HCT116 (cell line): ENCODE data around the gene ZNF335. TPM values are rescaled to one million over a fixed set of nuclear protein-coding genes. Genes with fewer than 3 reads are reported as not detected.
A peak's percentile ranks its signal among the peaks of the same experiment; 100 is the strongest.

ENCODE experiments used
- ATAC-seq: fragments of 200-7000 bp; cut with Tn5 transposase; 2 replicates; pipeline ENCODE4 v1.9.1; 2020; ENCODE audit warnings: mild to moderate bottlenecking, moderate library complexity
- BruUV-seq: library from RNA; stranded (reverse); fragments of 400-500 nt; replicated peaks from 2 replicates; lab custom pipeline; 2021; lab: Mats Ljungman, UMichigan
- CTCF ChIA-PET: fragments of 300-600 bp; sonication (Branson Sonifier 250); formaldehyde crosslinking; loops from one replicate; lab custom pipeline; 2021; ENCODE audit warnings: antibody characterized with exemption; lab: Charles Lee
- POLR2A ChIA-PET: fragments of 300-600, 350-600 bp; sonication (Branson Sonifier 250); formaldehyde crosslinking; loops from one replicate; lab custom pipeline; 2021; ENCODE audit warnings: antibody characterized with exemption; lab: Charles Lee
- RAD21 ChIA-PET, 2 experiments: fragments of 300-600 bp; sonication (Branson Sonifier 250); formaldehyde crosslinking; loops; one replicate each; lab custom pipeline; 2023; ENCODE audit warnings: low total read pairs in 2 of 2; ENCODE audit not compliant: uncharacterized antibody in 2 of 2, unreplicated experiment in 2 of 2, low non-redundant PET in 1 of 2; lab: Charles Lee
- DNase-seq: peaks from one replicate; pipeline ENCODE4 v3.0.0-alpha.2; 2010; ENCODE audit warnings: low read depth, low spot score
- H2AFZ ChIP-seq: fragments of 200-600 bp; shearing (Covaris generic), sonication (generic); 2 replicates; pipeline ENCODE4 v1.6.1; 2017; ENCODE audit warnings: low read depth, mixed run types, mixed read lengths, antibody characterized with exemption, low read length; ENCODE audit not compliant: poor library complexity, severe bottlenecking
- H3K27ac ChIP-seq: 2 replicates; pipeline ENCODE4 v1.5.1; 2012; ENCODE audit warnings: low read depth, low read length
- H3K27me3 ChIP-seq: fragments of 200-600 bp; sonication (generic); 2 replicates; pipeline ENCODE4 v1.6.1; 2016; ENCODE audit warnings: mixed run types, low read length, mixed read lengths; ENCODE audit not compliant: insufficient read depth
- H3K36me3 ChIP-seq, 2 experiments: fragments of 200-500 bp in 1 of 2; fragments of 200-600 bp in 1 of 2; sonication (Bioruptor generic) in 1 of 2; sonication (generic) in 1 of 2; 2 replicates each; pipeline versions ENCODE4 v1.5.1 to v1.6.1; 2014 to 2016; ENCODE audit warnings: low read length in 2 of 2, inconsistent platforms in 1 of 2, mixed read lengths in 1 of 2, mixed run types in 1 of 2; ENCODE audit not compliant: insufficient read depth in 2 of 2, control insufficient read depth in 1 of 2
- H3K4me1 ChIP-seq, 2 experiments: fragments of 200-600 bp in 1 of 2; sonication (generic) in 1 of 2; 2 replicates each; pipeline versions ENCODE4 v1.5.1 to v1.6.1; 2012 to 2017; ENCODE audit warnings: low read length in 2 of 2, inconsistent platforms in 1 of 2, mild to moderate bottlenecking in 1 of 2, mixed read lengths in 1 of 2, mixed run types in 1 of 2, moderate library complexity in 1 of 2; ENCODE audit not compliant: insufficient read depth in 2 of 2, control insufficient read depth in 1 of 2
- H3K4me2 ChIP-seq: fragments of 200-600 bp; sonication (generic); 2 replicates; pipeline ENCODE4 v1.6.1; 2017; ENCODE audit warnings: mixed run types, low read length, mixed read lengths
- H3K4me3 ChIP-seq, 2 experiments: fragments of 200-600 bp in 1 of 2; sonication (generic) in 1 of 2; replicated peaks in 1 of 2; 2 replicates each; pipeline ENCODE4 v1.5.1; 2011 to 2016; ENCODE audit warnings: low read length in 2 of 2, control low read depth in 1 of 2, low read depth in 1 of 2, mild to moderate bottlenecking in 1 of 2, mixed read lengths in 1 of 2, mixed run types in 1 of 2
- H3K79me2 ChIP-seq: fragments of 200-600 bp; sonication (generic); 2 replicates; pipeline ENCODE4 v1.6.1; 2017; ENCODE audit warnings: mild to moderate bottlenecking, mixed run types, low read length, moderate library complexity, mixed read lengths; ENCODE audit not compliant: insufficient read depth
- H3K9ac ChIP-seq: fragments of 200-600 bp; sonication (generic); 2 replicates; pipeline ENCODE4 v1.6.1; 2016; ENCODE audit warnings: low read length, mixed read lengths
- H3K9me2 ChIP-seq: fragments of 200-600 bp; sonication (generic), shearing (Covaris generic); 2 replicates; pipeline ENCODE4 v1.6.1; 2017; ENCODE audit warnings: mixed run types, mild to moderate bottlenecking, moderate library complexity; ENCODE audit not compliant: insufficient read depth
- H3K9me3 ChIP-seq, 2 experiments: fragments of 200-500 bp in 1 of 2; fragments of 200-600 bp in 1 of 2; sonication (Bioruptor generic) in 1 of 2; sonication (generic) in 1 of 2; 2 replicates each; pipeline ENCODE4 v1.6.1; 2014 to 2017; ENCODE audit warnings: low read length in 2 of 2, mixed read lengths in 2 of 2, inconsistent platforms in 1 of 2, low read depth in 1 of 2, mild to moderate bottlenecking in 1 of 2, mixed run types in 1 of 2, moderate library complexity in 1 of 2; ENCODE audit not compliant: control insufficient read depth in 1 of 2, insufficient read depth in 1 of 2
- H4K20me1 ChIP-seq: fragments of 200-600 bp; sonication (generic), shearing (Covaris generic); 2 replicates; pipeline ENCODE4 v1.6.1; 2017; ENCODE audit warnings: mixed run types, mild to moderate bottlenecking, moderate library complexity; ENCODE audit not compliant: insufficient read depth
- ATF3 ChIP-seq: IDR thresholded peaks from 2 replicates; pipeline ENCODE4 v1.6.1; 2012
- CEBPB ChIP-seq: IDR thresholded peaks from 2 replicates; pipeline ENCODE4 v1.6.1; 2012; ENCODE audit warnings: low read depth
- EGR1 ChIP-seq: IDR thresholded peaks from 2 replicates; pipeline ENCODE4 v1.6.1; 2012; ENCODE audit warnings: low read depth
- ELF1 ChIP-seq: IDR thresholded peaks from 2 replicates; pipeline ENCODE4 v1.6.1; 2012; ENCODE audit warnings: low read depth, borderline replicate concordance
- JUND ChIP-seq: IDR thresholded peaks from 2 replicates; pipeline ENCODE4 v1.6.1; 2012
- POLR2A ChIP-seq: IDR thresholded peaks from 2 replicates; pipeline ENCODE4 v1.7.0; 2011; ENCODE audit warnings: borderline replicate concordance; ENCODE audit not compliant: insufficient read depth, insufficient read length; ENCODE audit errors: extremely low read depth
- POLR2AphosphoS5 ChIP-seq: IDR thresholded peaks from 2 replicates; pipeline ENCODE4 v1.6.1; 2011; ENCODE audit warnings: mild to moderate bottlenecking, low read depth, low read length, moderate library complexity
- RAD21 ChIP-seq: IDR thresholded peaks from 2 replicates; pipeline ENCODE4 v1.6.1; 2012; ENCODE audit warnings: low read depth, mild to moderate bottlenecking
- REST ChIP-seq: IDR thresholded peaks from 2 replicates; pipeline ENCODE4 v1.6.1; 2012; ENCODE audit warnings: low read depth
- SIN3A ChIP-seq: IDR thresholded peaks from 2 replicates; pipeline ENCODE4 v1.6.1; 2012; ENCODE audit warnings: low read depth
- SP1 ChIP-seq: IDR thresholded peaks from 2 replicates; pipeline ENCODE4 v1.6.1; 2012; ENCODE audit warnings: low read depth
- SRF ChIP-seq: IDR thresholded peaks from 2 replicates; pipeline ENCODE4 v1.6.1; 2012; ENCODE audit warnings: low read depth
- TCF7L2 ChIP-seq: IDR thresholded peaks from 2 replicates; pipeline ENCODE4 v1.7.0; 2011; ENCODE audit warnings: borderline replicate concordance, inconsistent platforms; ENCODE audit not compliant: insufficient read depth, insufficient read length; ENCODE audit errors: extremely low read depth
- YY1 ChIP-seq: IDR thresholded peaks from 2 replicates; pipeline ENCODE4 v1.6.1; 2011; ENCODE audit warnings: low read length, low read depth, moderate library complexity, mild to moderate bottlenecking; ENCODE audit not compliant: insufficient replicate concordance; ENCODE audit errors: extremely low read depth
- ZBTB33 ChIP-seq: IDR thresholded peaks from 2 replicates; pipeline ENCODE4 v1.6.1; 2011; ENCODE audit warnings: mild to moderate bottlenecking, low read length, moderate library complexity; ENCODE audit not compliant: insufficient replicate concordance; ENCODE audit errors: extremely low read depth
- intact Hi-C: fragments of 100-400 bp; cut with micrococcal nuclease; formaldehyde crosslinking; loops from 2 replicates; pipeline ENCODE4 v1.10.0; 2022
- total RNA-seq: library from RNA; stranded (reverse); gene quantifications from one replicate; pipeline ENCODE4 v1.2.1, GENCODE V29; 2021; ENCODE audit not compliant: unreplicated experiment

ZNF335 gene
- total RNA-seq, 1 experiment from 2014 or later = 20.8 TPM

- peaks cover 6 to 18% of the 10 kb centered on the region in 2 experiments; a peak in 3 of 4 replicates for H3K4me1 ChIP-seq
- H3K4me2 ChIP-seq = peak overlapping the region; percentile 79
- no peak for ATAC-seq
- H3K9me3 ChIP-seq = no peaks in the 10 kb centered on the region
- no peaks in the 10 kb centered on the region for H3K36me3 ChIP-seq
- CTCF ChIA-PET = interaction anchor here (0.7 to 2.6 kb wide), 10 partner anchors 9 to 626 kb away, joined by 3 to 16 read pairs (median 6); partner anchors contain the start of gene ELMO2
- intact Hi-C loops = no loop called here
- DNase-seq = no peak
- H3K79me2 ChIP-seq = no peaks in the 10 kb centered on the region
- no peak overlapping the region for H3K27ac ChIP-seq
- H3K9me2 ChIP-seq = no peaks in the 10 kb centered on the region
- TF ChIP-seq POLR2A (no peak), TCF7L2 (no peak), POLR2AphosphoS5 (no peak), SIN3A (no peak)
- TF ChIP-seq, all 23 proteins: peak for 0
- RAD21 ChIA-PET = no interaction called here
- Histone ChIP-seq H3K27me3 (no peaks in the 10 kb centered on the region), H2AFZ (no peak overlapping the region), H3K4me3 (peak overlapping the region in 1 of 2 experiments; percentile 47; a peak in 1 of 4 replicates), H4K20me1 (no peaks in the 10 kb centered on the region), H3K9ac (no peak overlapping the region)
- POLR2A ChIA-PET = no interaction called here
- no TSS peak for BruUV-seq
Observed at GRCh38 chr20:46013322-46013828, 41.4 kb upstream of the ZNF335 start.

GRCh38 chr20:46012921-46013320 is 40.9 kb upstream of the ZNF335 start:
- intact Hi-C loops = no loop called here
- CTCF ChIA-PET = interaction anchor here (0.7 to 2.4 kb wide), 5 partner anchors 10 to 394 kb away, joined by 3 to 15 read pairs (median 4); partner anchors contain the start of gene ELMO2
- Histone ChIP-seq H3K79me2 (no peaks in the 10 kb centered on the region), H2AFZ (no peak overlapping the region), H3K4me1 (peaks cover 6 to 22% of the 10 kb centered on the region in 2 experiments; a peak in 3 of 4 replicates), H4K20me1 (no peaks in the 10 kb centered on the region), H3K4me2 (no peak overlapping the region), H3K9me2 (no peaks in the 10 kb centered on the region), H3K9ac (no peak overlapping the region), H3K4me3 (no peak overlapping the region), H3K27me3 (no peaks in the 10 kb centered on the region), H3K36me3 (no peaks in the 10 kb centered on the region), H3K27ac (no peak overlapping the region), H3K9me3 (no peaks in the 10 kb centered on the region)
- no TSS peak for BruUV-seq
- DNase-seq (no peak), ATAC-seq (no peak)
- POLR2A ChIA-PET = no interaction called here
- RAD21 ChIA-PET = no interaction called here
- TF ChIP-seq EGR1 = no peak
- no peak for TF ChIP-seq SIN3A
- TF ChIP-seq YY1 = no peak
- no peak for TF ChIP-seq RAD21
- no peak for TF ChIP-seq JUND
- no peak for TF ChIP-seq SRF
- no peak for TF ChIP-seq ELF1
- no peak for TF ChIP-seq SP1
- no peak for TF ChIP-seq REST
- TF ChIP-seq ZBTB33 = no peak
- TF ChIP-seq CEBPB = no peak
- TF ChIP-seq POLR2A = no peak
- TF ChIP-seq ATF3 = no peak
